ENCODE data around the gene CIC. TPM values are rescaled to one million over a fixed set of nuclear protein-coding genes. Genes with fewer than 3 reads are reported as not detected.

Gene CIC
- total RNA-seq, 1 donor from 2014 or later: 36.1 TPM

DNA sequence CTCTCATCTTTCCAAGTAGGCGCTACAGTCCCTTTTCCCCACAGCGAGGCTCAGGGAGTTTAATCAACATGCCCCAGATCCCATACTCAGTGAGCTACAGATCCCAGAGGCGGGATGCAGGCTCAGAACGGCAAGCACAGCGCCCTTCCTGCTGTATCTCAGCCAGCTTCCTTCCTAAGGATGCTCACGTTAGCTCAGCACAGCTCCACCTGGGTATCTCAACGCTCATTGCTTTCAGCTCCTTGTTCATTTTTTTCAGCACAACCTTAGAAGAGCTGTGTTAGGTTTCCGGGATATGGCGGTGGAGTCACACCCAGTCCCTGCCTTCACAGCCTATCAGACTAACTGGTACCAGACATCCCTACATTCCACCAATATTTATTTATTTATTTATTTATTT, 53.3 kb downstream of the CIC start:
- H3K4me3 ChIP-seq: no peak overlapping the region
- H3K4me1 ChIP-seq: peaks cover 33% of the 10 kb centered on the region
- TF ChIP-seq, protein P1, sequence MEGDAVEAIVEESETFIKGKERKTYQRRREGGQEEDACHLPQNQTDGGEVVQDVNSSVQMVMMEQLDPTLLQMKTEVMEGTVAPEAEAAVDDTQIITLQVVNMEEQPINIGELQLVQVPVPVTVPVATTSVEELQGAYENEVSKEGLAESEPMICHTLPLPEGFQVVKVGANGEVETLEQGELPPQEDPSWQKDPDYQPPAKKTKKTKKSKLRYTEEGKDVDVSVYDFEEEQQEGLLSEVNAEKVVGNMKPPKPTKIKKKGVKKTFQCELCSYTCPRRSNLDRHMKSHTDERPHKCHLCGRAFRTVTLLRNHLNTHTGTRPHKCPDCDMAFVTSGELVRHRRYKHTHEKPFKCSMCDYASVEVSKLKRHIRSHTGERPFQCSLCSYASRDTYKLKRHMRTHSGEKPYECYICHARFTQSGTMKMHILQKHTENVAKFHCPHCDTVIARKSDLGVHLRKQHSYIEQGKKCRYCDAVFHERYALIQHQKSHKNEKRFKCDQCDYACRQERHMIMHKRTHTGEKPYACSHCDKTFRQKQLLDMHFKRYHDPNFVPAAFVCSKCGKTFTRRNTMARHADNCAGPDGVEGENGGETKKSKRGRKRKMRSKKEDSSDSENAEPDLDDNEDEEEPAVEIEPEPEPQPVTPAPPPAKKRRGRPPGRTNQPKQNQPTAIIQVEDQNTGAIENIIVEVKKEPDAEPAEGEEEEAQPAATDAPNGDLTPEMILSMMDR (IDR thresholded peaks at IDR 0.05): no peak
- TF ChIP-seq POLR2A (IDR thresholded peaks at IDR 0.05) (no peak), POLR2AphosphoS5 (IDR thresholded peaks at IDR 0.05; ENCODE audit: insufficient read depth in 1 of 2, low read depth in 1 of 2) (no peak)
- intact Hi-C loops (cut with DNase I): no loop called here
- H3K27ac ChIP-seq: no peak overlapping the region
- DNase-seq (ENCODE audit: extremely low spot score in 2 of 2): no peak
- no peaks in the 10 kb centered on the region for H3K36me3 ChIP-seq
- peaks cover 14% of the 10 kb centered on the region for H3K27me3 ChIP-seq
- H3K9me3 ChIP-seq: no peaks in the 10 kb centered on the region

DNA sequence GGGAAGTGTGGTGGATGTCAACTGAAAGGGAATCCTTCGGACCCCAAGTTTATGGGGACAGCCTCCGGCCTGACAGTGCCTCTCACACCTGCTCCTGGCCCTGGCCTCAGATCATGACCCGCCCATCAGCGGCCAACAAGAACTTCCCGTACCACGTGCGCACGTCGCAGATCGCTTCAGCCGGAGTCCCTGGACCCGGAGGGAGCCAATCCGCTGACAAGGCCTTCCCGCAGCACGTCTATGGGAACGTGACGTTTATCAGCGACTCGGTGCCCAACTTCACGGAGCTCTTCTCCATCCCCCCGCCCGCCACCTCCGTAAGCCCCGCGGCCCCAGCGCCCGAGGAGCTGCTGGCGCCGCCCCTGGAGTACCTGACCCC, 54.4 kb downstream of the CIC start:
- Histone ChIP-seq H3K36me3 (no peaks in the 10 kb centered on the region), H3K27me3 (peaks cover 14% of the 10 kb centered on the region), H3K4me1 (peaks cover 44% of the 10 kb centered on the region), H3K9me3 (no peaks in the 10 kb centered on the region), H3K27ac (no peak overlapping the region), H3K4me3 (no peak overlapping the region)
- TF ChIP-seq POLR2A (IDR thresholded peaks at IDR 0.05): no peak
- TF ChIP-seq POLR2AphosphoS5 (IDR thresholded peaks at IDR 0.05; ENCODE audit: insufficient read depth in 1 of 2, low read depth in 1 of 2): no peak
- TF ChIP-seq, protein P1 (IDR thresholded peaks at IDR 0.05): no peak
- DNase-seq (ENCODE audit: extremely low spot score in 2 of 2): no peak
- intact Hi-C loops (cut with DNase I): no loop called here

DNA sequence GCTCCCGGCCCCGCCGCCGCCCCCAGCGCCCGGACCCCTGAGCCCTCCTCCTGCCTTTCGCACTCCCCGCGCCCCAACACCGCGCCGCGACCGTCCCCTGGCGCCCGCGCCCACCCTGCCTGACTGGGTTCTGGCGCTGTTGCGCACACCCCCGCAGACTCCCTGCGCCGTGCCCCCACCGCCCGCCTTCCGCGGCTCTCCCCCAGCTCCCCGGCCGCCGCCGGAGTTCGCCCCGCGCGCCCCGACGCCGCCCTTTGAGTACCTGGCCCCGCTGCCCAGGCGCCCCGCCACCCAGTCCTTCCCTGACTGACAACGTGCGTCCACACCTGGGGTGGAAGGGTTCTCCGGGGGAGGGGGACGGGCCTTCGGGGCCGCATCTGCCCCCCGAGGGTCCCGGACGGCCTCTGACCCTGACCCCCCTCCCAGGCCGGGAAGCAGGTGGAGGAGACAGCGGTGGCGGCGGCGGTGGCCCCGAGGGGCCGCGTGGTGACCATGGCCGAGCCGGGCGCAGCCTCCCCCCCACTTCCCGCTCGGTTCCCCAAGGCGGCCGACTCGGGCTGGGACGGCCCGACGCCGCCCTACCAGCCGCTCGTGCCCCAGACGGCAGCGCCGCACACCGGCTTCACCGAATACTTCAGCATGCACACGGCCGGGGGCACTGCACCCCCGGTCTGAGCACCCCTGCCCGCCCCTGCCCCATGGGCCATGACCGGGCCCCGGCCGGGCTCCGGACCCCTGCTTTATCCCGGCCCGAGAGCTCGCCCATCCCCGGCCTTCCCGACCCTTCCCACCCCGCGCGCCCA, 55.0 kb downstream of the CIC start:
- Histone ChIP-seq H3K27ac (no peak overlapping the region), H3K9me3 (no peaks in the 10 kb centered on the region)

DNA sequence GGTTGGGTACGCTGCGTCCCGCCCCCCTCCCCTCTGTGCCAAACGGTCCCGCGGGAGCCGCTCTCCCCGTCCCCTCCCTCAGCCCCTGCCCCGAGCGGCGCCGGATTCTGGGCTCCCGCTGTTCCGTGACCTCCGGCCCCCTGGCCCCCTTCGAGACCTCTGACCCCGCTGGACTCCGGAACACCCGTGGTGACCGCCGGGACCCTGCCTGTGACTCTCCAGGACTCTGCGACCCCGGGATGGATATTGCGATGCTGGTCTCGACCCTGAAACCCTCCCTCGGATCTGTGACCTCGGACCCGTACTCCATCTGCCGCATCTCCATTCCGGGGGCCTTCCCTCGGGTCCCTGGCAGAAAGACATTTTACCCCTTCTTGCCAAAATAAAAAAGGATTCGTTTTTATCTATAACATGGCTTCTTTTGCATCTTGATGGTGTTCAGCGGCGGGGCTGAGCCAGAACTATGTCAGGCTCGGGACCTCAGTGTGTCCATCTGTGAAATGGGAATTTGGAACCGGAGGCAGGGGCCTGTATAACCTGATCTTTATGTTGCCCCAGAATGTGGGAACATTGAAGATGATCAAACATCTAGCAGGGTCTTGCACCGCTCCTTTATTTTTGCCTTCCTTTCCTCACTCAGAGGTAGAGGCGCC, 55.7 kb downstream of the CIC start:
- Histone ChIP-seq H3K4me1 (peaks cover 45% of the 10 kb centered on the region), H3K36me3 (no peaks in the 10 kb centered on the region), H3K27ac (no peak overlapping the region), H3K27me3 (peaks cover 14% of the 10 kb centered on the region), H3K9me3 (no peaks in the 10 kb centered on the region), H3K4me3 (peak overlapping the region; percentile 60 to 78)
- TF ChIP-seq POLR2A (IDR thresholded peaks at IDR 0.05) (no peak), POLR2AphosphoS5 (IDR thresholded peaks at IDR 0.05; ENCODE audit: insufficient read depth in 1 of 2, low read depth in 1 of 2) (no peak)
- TF ChIP-seq, protein P1 (IDR thresholded peaks at IDR 0.05): no peak
- intact Hi-C loops (cut with DNase I): loop anchor here (1.0 to 5.0 kb wide), 2 partner anchors 73 to 82 kb away; partner anchors contain the start of gene GSK3A
- peak in 1 of 2 donors; percentile 95 for DNase-seq (ENCODE audit: extremely low spot score in 2 of 2)

More for the DNA sequence above, 55.0 kb downstream of the CIC start:
- no peak for DNase-seq (ENCODE audit: extremely low spot score in 2 of 2)
- Histone ChIP-seq H3K4me1 (peaks cover 45% of the 10 kb centered on the region), H3K4me3 (peak overlapping the region; percentile 60 to 78), H3K27me3 (peaks cover 14% of the 10 kb centered on the region), H3K36me3 (no peaks in the 10 kb centered on the region)
- TF ChIP-seq POLR2AphosphoS5 (IDR thresholded peaks at IDR 0.05; ENCODE audit: insufficient read depth in 1 of 2, low read depth in 1 of 2) (no peak), POLR2A (IDR thresholded peaks at IDR 0.05) (no peak)
- TF ChIP-seq, protein P1 (IDR thresholded peaks at IDR 0.05): no peak
- intact Hi-C loops (cut with DNase I): no loop called here
